HG03135 (cell line): ENCODE measurements around the gene PACRG.
"Not testable (repeated sequence)": the region's sequence is repeated elsewhere in the genome, so short reads cannot be mapped to it uniquely, and the experiment has no call there.

Experiments
- ATAC-seq: cut with Tn5 transposase; IDR thresholded peaks from one replicate; pipeline ENCODE4 v1.9.1; 2021; ENCODE audit warnings: mild to moderate bottlenecking, moderate library complexity; ENCODE audit not compliant: unreplicated experiment

The PACRG gene

GRCh38 chr6:162727322-162728182, at the start of gene PACRG, which contains the start of gene PRKN:
Gene PACRG (plus strand): TSS chr6:162727974.
Gene PRKN (minus strand): TSS chr6:162727766.
- peak; percentile 97 for ATAC-seq

- not testable (repeated sequence) for ATAC-seq
Measured at GRCh38 chr6:162678896-162679295, 48.9 kb upstream of the PACRG start.

- ATAC-seq = no peak
Measured at GRCh38 chr6:162679681-162680080, 48.1 kb upstream of the PACRG start.

GRCh38 chr6:162680367-162680766, 47.4 kb upstream of the PACRG start:
- no peak for ATAC-seq

GRCh38 chr6:162680871-162681270, 46.9 kb upstream of the PACRG start:
- no peak for ATAC-seq

GRCh38 chr6:162681447-162681846, 46.3 kb upstream of the PACRG start:
- no peak for ATAC-seq

GRCh38 chr6:162683135-162683534, 44.6 kb upstream of the PACRG start:
- no peak for ATAC-seq

GRCh38 chr6:162684052-162684451, 43.7 kb upstream of the PACRG start:
- no peak for ATAC-seq

- no peak for ATAC-seq
Measured at GRCh38 chr6:162684961-162685360, 42.8 kb upstream of the PACRG start.

GRCh38 chr6:162685586-162685985, 42.2 kb upstream of the PACRG start:
- no peak for ATAC-seq

- ATAC-seq = no peak
Measured at GRCh38 chr6:162688751-162689345, 38.9 kb upstream of the PACRG start.

GRCh38 chr6:162690158-162690557, 37.6 kb upstream of the PACRG start:
- ATAC-seq = no peak

GRCh38 chr6:162697872-162698403, 29.8 kb upstream of the PACRG start:
- no peak for ATAC-seq

- ATAC-seq = no peak
Measured at GRCh38 chr6:162698440-162698839, 29.3 kb upstream of the PACRG start.

- no peak for ATAC-seq
Measured at GRCh38 chr6:162699961-162700360, 27.8 kb upstream of the PACRG start.

GRCh38 chr6:162700966-162701365, 26.8 kb upstream of the PACRG start:
- ATAC-seq = no peak

GRCh38 chr6:162701551-162701950, 26.2 kb upstream of the PACRG start:
- ATAC-seq = no peak

- ATAC-seq = no peak
Measured at GRCh38 chr6:162702446-162702845, 25.3 kb upstream of the PACRG start.

GRCh38 chr6:162704001-162704400, 23.8 kb upstream of the PACRG start:
- ATAC-seq = no peak

GRCh38 chr6:162705736-162706135, 22.0 kb upstream of the PACRG start:
- ATAC-seq = no peak

GRCh38 chr6:162706232-162706631, 21.5 kb upstream of the PACRG start:
- no peak for ATAC-seq

GRCh38 chr6:162708971-162709370, 18.8 kb upstream of the PACRG start:
- ATAC-seq = no peak
